DND-41 (cell line): ENCODE measurements around the gene HOXD10.

ENCODE experiments used
- EZH2 ChIP-seq: IDR thresholded peaks from 3 replicates; pipeline ENCODE4 v1.6.1; 2012; ENCODE audit warnings: borderline replicate concordance, low read depth, mild to moderate bottlenecking, moderate library complexity, low read length, inconsistent platforms; ENCODE audit not compliant: severe bottlenecking
- TF ChIP-seq, protein P1 (sequence below): IDR thresholded peaks from 2 replicates; pipeline ENCODE4 v1.5.1; 2012; ENCODE audit warnings: borderline replicate concordance, low read length, moderate library complexity, mild to moderate bottlenecking; ENCODE audit not compliant: poor library complexity, severe bottlenecking; ENCODE audit errors: extremely low read depth

- no peak for TF ChIP-seq EZH2
- TF ChIP-seq, protein P1, sequence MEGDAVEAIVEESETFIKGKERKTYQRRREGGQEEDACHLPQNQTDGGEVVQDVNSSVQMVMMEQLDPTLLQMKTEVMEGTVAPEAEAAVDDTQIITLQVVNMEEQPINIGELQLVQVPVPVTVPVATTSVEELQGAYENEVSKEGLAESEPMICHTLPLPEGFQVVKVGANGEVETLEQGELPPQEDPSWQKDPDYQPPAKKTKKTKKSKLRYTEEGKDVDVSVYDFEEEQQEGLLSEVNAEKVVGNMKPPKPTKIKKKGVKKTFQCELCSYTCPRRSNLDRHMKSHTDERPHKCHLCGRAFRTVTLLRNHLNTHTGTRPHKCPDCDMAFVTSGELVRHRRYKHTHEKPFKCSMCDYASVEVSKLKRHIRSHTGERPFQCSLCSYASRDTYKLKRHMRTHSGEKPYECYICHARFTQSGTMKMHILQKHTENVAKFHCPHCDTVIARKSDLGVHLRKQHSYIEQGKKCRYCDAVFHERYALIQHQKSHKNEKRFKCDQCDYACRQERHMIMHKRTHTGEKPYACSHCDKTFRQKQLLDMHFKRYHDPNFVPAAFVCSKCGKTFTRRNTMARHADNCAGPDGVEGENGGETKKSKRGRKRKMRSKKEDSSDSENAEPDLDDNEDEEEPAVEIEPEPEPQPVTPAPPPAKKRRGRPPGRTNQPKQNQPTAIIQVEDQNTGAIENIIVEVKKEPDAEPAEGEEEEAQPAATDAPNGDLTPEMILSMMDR = no peak
These were observed 36.6 kb upstream of the HOXD10 start for GRCh38 chr2:176079831-176080539.
